Left lung (tissue), 10 donors: Measurements from ENCODE around the gene CHGA. TPM values are rescaled to one million over a fixed set of nuclear protein-coding genes. Genes with fewer than 3 reads are reported as not detected.
A peak's percentile ranks its signal among the peaks of the same experiment; 100 is the strongest.

Source experiments
- ATAC-seq: fragments of 200-7000 bp; cut with Tn5 transposase; one replicate; pipeline ENCODE4 v1.9.1; 2020; ENCODE audit warnings: moderate library complexity
- DNase-seq, 4 donors: peaks; one replicate each; pipeline ENCODE4 v3.0.0-alpha.2; 2013 to 2020
- H3K27ac ChIP-seq, 2 donors: fragments of 200-600 bp; sonication (generic) in 1 of 2; one replicate each; pipeline versions ENCODE4 v1.5.0 to v1.8.0; 2020 to 2021
- H3K27me3 ChIP-seq, 2 donors: fragments of 200-600 bp; sonication (generic) in 1 of 2; one replicate each; pipeline versions ENCODE4 v1.5.0 to v1.8.0; 2020 to 2021
- H3K36me3 ChIP-seq, 2 donors: fragments of 200-600 bp; sonication (generic) in 1 of 2; one replicate each; pipeline versions ENCODE4 v1.5.0 to v1.8.0; 2020 to 2021
- H3K4me1 ChIP-seq, 2 donors: fragments of 200-600 bp; one replicate each; pipeline ENCODE4 v1.8.0; 2021
- H3K4me3 ChIP-seq, 2 donors: fragments of 200-600 bp; sonication (generic) in 1 of 2; one replicate each; pipeline versions ENCODE4 v1.5.0 to v1.8.0; 2020 to 2021; ENCODE audit warnings: mild to moderate bottlenecking in 1 of 2
- H3K9me3 ChIP-seq, 2 donors: fragments of 200-600 bp; sonication (generic) in 1 of 2; one replicate each; pipeline versions ENCODE4 v1.5.0 to v1.8.0; 2020 to 2021
- intact Hi-C, 2 donors: fragments of 100-400 bp; cut with DNase I; formaldehyde crosslinking; loops; one replicate each; pipeline versions ENCODE4 v1.11.2 to v1.14.2; 2022
- polyA plus RNA-seq, 6 donors: library from polyadenylated mRNA; unstranded; fragments of 120-200 nt; gene quantifications; one replicate each; pipeline ENCODE4 v1.2.1, GENCODE V29; 2013; ENCODE audit not compliant: insufficient read length in 6 of 6
- total RNA-seq, 2 donors: library from RNA; stranded (reverse); fragmentation: NEBNext Ultra II Directional; extraction: Animal tissue kit (Norgen Biotek cat#: 25700); gene quantifications; one replicate each; pipeline ENCODE4 v1.2.1, GENCODE V29; 2021
- TF ChIP-seq, protein P1 (sequence below), 2 donors: fragments of 200-600 bp; sonication (generic) in 1 of 2; IDR thresholded peaks; one replicate each; pipeline versions ENCODE4 v1.5.0 to v1.8.0; 2021; ENCODE audit warnings: antibody characterized with exemption in 2 of 2
- donor health status: DM: no; HTN: yes; CAD: no.
- donor health status: DM: no; HTN: no; CAD: no.

The CHGA gene
- total and polyA plus RNA-seq, 8 donors, result 0.12 to 4.5 (median 3.1) TPM; not detected in 1

DNA sequence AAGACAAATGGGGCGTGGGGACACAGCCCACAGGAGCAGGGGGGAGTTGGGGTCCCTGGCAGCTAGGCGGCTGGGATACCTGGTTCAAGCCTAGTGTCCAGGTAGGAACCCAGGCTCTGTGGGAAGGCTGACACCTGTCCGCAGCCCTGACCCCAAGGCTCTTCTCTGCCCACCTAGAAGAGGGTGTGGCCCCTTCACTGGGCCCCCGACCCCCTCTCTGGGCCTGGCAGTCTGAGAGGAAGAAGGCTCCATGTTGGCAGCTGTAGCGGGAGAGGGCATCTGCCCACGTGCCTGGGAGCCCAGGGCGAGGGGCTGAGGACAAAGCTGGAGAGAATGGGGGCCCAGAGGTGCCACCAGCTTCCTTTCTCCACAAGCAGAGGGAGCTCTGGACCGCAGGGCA lies 10.5 kb downstream of the CHGA start:
- H3K27me3 ChIP-seq, result no peaks in the 10 kb centered on the region
- TF ChIP-seq, protein P1, sequence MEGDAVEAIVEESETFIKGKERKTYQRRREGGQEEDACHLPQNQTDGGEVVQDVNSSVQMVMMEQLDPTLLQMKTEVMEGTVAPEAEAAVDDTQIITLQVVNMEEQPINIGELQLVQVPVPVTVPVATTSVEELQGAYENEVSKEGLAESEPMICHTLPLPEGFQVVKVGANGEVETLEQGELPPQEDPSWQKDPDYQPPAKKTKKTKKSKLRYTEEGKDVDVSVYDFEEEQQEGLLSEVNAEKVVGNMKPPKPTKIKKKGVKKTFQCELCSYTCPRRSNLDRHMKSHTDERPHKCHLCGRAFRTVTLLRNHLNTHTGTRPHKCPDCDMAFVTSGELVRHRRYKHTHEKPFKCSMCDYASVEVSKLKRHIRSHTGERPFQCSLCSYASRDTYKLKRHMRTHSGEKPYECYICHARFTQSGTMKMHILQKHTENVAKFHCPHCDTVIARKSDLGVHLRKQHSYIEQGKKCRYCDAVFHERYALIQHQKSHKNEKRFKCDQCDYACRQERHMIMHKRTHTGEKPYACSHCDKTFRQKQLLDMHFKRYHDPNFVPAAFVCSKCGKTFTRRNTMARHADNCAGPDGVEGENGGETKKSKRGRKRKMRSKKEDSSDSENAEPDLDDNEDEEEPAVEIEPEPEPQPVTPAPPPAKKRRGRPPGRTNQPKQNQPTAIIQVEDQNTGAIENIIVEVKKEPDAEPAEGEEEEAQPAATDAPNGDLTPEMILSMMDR (IDR thresholded peaks at IDR 0.05), result no peak
- H3K27ac ChIP-seq, result no peak overlapping the region
- no peaks in the 10 kb centered on the region for H3K9me3 ChIP-seq
- H3K4me1 ChIP-seq, result no peaks in the 10 kb centered on the region
- no peak for ATAC-seq
- peaks cover 0 to 27% of the 10 kb centered on the region in 2 donors for H3K36me3 ChIP-seq
- intact Hi-C loops, result no loop called here
- H3K4me3 ChIP-seq, result no peak overlapping the region
- peak in 1 of 4 donors; percentile 42 for DNase-seq

DNA sequence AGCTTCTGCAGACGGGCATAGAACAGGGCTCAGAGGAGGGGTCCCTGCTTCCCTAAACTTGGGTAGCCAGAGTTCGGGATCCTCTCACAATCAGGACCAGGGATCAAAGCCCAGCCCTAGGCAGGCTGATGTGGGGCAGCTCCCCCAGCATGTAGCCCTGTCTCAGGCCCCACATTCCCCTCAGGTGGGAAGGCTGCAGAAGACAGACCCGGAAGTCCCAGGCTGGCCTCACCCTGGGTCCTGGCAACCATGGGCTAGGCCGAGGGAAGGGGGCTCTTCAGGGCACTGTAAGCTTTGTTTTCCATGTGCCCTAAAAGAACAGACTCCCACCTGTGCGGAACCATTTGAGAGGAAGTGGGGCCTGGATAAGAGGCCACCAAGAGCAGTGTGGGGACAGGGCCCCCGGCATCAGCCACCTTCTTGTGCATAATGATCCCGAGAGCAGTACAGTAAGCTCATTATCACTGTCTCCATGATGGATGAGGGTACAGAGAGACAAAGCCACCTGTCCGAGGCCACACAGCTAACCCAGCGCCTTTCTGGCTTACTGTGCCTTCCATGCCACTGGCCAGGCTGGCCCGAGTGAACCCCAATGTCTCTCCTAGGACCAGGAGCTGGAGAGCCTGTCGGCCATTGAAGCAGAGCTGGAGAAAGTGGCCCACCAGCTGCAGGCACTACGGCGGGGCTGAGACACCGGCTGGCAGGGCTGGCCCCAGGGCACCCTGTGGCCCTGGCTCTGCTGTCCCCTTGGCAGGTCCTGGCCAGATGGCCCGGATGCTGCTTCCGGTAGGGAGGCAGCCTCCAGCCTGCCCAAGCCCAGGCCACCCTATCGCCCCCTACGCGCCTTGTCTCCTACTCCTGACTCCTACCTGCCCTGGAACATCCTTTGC lies 11.5 kb downstream of the CHGA start:
- Histone ChIP-seq H3K4me1 (no peaks in the 10 kb centered on the region), H3K9me3 (no peaks in the 10 kb centered on the region), H3K27ac (no peak overlapping the region), H3K27me3 (no peaks in the 10 kb centered on the region), H3K36me3 (peaks cover 0 to 36% of the 10 kb centered on the region in 2 donors), H3K4me3 (no peak overlapping the region)
- peak in 1 of 4 donors; percentile 64 for DNase-seq
- ATAC-seq, result no peak
- intact Hi-C loops, result no loop called here
- TF ChIP-seq, protein P1 (IDR thresholded peaks at IDR 0.05), result no peak

DNA sequence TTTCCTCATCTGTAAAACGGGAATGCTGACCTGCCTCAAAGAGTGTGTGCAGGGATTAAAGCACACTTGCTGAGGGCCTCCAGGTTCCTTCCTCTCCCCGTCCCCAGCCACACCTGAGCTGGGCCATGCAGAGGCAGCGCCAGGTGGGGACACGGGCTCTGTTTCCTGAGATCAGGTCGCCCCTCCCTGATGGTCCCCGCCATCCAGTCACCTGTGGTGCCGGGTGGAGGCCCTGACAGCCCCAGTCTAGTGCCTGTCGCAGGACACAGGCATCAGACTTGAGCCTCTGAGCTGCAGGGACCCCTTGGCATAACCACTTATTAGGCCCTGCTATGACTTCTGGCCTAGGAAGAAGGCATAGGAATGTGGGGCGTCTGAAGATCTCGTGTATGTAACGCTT lies 12.5 kb downstream of the CHGA start:
- Histone ChIP-seq H3K36me3 (peaks cover 0 to 43% of the 10 kb centered on the region in 2 donors), H3K4me1 (no peaks in the 10 kb centered on the region), H3K9me3 (no peaks in the 10 kb centered on the region), H3K27me3 (no peaks in the 10 kb centered on the region), H3K4me3 (no peak overlapping the region), H3K27ac (no peak overlapping the region)
- TF ChIP-seq, protein P1 (IDR thresholded peaks at IDR 0.05), result no peak
- ATAC-seq (no peak), DNase-seq (peak in 1 of 4 donors; percentile 51)
- intact Hi-C loops, result no loop called here

DNA sequence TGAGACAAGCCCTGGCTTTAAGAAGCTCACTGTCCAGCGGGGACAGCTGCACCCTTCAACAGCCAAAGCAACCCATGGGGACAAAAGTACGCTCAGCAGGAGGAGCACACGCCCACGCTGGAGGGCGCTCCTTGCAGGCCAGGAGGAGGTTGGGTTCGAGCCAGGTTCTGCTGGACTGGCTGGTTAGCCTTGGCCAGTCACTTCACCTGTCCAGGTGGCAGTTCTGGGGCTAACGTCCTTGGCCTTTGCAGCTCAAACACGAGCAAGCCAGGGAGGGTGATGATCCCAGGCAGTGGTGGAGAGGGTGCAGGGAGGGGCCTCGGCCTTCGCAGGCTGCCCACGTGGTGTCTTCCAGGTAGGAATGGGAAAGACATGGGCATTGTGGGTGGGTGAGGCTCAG lies 13.1 kb downstream of the CHGA start:
- DNase-seq, result peak in 1 of 4 donors; percentile 45
- intact Hi-C loops, result no loop called here
- H3K4me1 ChIP-seq, result no peaks in the 10 kb centered on the region
- H3K36me3 ChIP-seq, result peaks cover 0 to 49% of the 10 kb centered on the region in 2 donors
- TF ChIP-seq, protein P1 (IDR thresholded peaks at IDR 0.05), result no peak
- no peak overlapping the region for H3K27ac ChIP-seq
- H3K9me3 ChIP-seq, result no peaks in the 10 kb centered on the region
- no peak overlapping the region for H3K4me3 ChIP-seq
- no peaks in the 10 kb centered on the region for H3K27me3 ChIP-seq
- ATAC-seq, result no peak

DNA sequence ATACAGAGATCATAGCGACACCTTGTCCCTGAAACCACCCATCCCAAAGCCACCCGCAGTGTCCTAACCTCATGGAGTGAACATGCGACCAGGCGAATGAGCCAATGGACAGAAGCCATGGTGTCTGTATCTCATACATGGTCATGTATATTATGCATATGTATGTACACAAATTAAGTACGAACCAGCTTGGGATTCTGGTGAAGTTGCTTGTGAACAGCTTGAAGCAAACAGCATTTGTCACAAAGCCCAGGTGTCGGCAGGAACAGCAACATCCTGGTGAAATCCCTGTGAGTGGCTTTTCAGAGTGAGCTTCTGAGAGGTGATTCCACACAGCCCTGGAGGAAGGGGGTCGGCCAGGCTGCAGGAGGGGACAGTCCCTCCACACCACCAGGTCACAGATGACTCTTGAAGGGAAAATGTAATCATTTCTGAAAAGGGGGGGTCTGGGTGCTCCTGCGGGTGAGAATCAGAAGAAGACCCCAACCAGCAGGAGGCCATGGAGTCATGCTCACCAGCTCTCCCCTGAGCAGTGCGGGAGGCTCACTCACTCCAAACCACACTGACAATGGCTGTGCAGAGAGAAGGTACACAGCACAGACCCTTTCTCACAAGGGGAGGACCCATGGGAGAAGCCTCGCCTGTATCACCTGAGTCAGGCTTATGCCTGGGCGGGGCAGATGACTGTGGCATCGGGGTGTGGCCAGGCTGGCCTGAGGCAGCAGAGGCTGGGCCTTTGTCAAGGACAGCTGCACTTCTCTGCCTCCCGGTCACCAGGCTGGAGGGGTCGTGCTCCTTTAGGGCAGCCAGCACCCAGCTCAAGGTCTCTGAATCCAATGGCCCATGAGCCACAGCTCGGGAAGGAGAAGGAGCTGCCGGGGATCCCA lies 14.3 kb downstream of the CHGA start:
- Histone ChIP-seq H3K36me3 (peaks cover 0 to 61% of the 10 kb centered on the region in 2 donors), H3K9me3 (no peaks in the 10 kb centered on the region), H3K4me1 (no peaks in the 10 kb centered on the region), H3K4me3 (no peak overlapping the region), H3K27me3 (no peaks in the 10 kb centered on the region), H3K27ac (no peak overlapping the region)
- TF ChIP-seq, protein P1 (IDR thresholded peaks at IDR 0.05), result no peak
- intact Hi-C loops, result no loop called here
- DNase-seq (peak in 1 of 4 donors; percentile 69), ATAC-seq (peak; percentile 11)
